Heart left ventricle (tissue), 16 donors: ENCODE results near the gene WWOX. TPM values are rescaled to one million over a fixed set of nuclear protein-coding genes. Genes with fewer than 3 reads are reported as not detected.
A peak's percentile ranks its signal among the peaks of the same experiment; 100 is the strongest.

Source experiments
- ATAC-seq, 4 donors: fragments of 200-7000 bp; cut with Tn5 transposase; one replicate each; pipeline ENCODE4 v1.9.1; 2020 to 2022; ENCODE audit warnings: moderate library complexity in 4 of 4, mild to moderate bottlenecking in 3 of 4, moderate number of reproducible peaks in 1 of 4
- DNase-seq, 5 donors: peaks; one replicate each; pipeline ENCODE4 v3.0.0-alpha.2; 2020
- H3K27ac ChIP-seq, 12 donors: fragments of 200-600 bp; sonication (generic) in 4 of 12; one replicate each; pipeline versions ENCODE4 v1.5.0 to v1.8.0; 2016 to 2022; ENCODE audit warnings: mild to moderate bottlenecking in 2 of 12
- H3K27me3 ChIP-seq, 9 donors: fragments of 200-600 bp; sonication (generic) in 2 of 9; one replicate each; pipeline versions ENCODE4 v1.5.1 to v1.8.0; 2016 to 2022; ENCODE audit warnings: mild to moderate bottlenecking in 3 of 9
- H3K36me3 ChIP-seq, 9 donors: fragments of 200-600 bp; sonication (generic) in 2 of 9; one replicate each; pipeline versions ENCODE4 v1.5.0 to v1.8.0; 2018 to 2022; ENCODE audit warnings: mild to moderate bottlenecking in 2 of 9
- H3K4me1 ChIP-seq, 12 donors: fragments of 200-600 bp; sonication (generic) in 4 of 12; one replicate each; pipeline versions ENCODE4 v1.5.0 to v1.8.0; 2016 to 2022; ENCODE audit warnings: mild to moderate bottlenecking in 3 of 12
- H3K4me3 ChIP-seq, 12 donors: fragments of 200-600 bp; sonication (generic) in 4 of 12; one replicate each; pipeline versions ENCODE4 v1.5.0 to v1.8.0; 2017 to 2022; ENCODE audit warnings: mild to moderate bottlenecking in 9 of 12, moderate library complexity in 4 of 12
- H3K9me3 ChIP-seq, 12 donors: fragments of 200-600 bp; sonication (generic) in 4 of 12; one replicate each; pipeline versions ENCODE4 v1.5.0 to v1.8.0; 2016 to 2022; ENCODE audit warnings: mild to moderate bottlenecking in 1 of 12
- CTCF ChIP-seq, 12 donors: fragments of 200-600 bp; sonication (generic) in 4 of 12; IDR thresholded peaks; one replicate each; pipeline versions ENCODE4 v1.5.0 to v1.8.0; 2018 to 2022; ENCODE audit warnings: antibody characterized with exemption in 12 of 12, mild to moderate bottlenecking in 5 of 12
- POLR2A ChIP-seq, 2 donors: fragments of 450-650 bp; IDR thresholded peaks; one replicate each; pipeline ENCODE4 v1.6.1; 2017; ENCODE audit warnings: antibody characterized with exemption in 2 of 2, mild to moderate bottlenecking in 2 of 2, moderate library complexity in 2 of 2
- WGBS, 4 donors: extraction: QIAGEN DNeasy Blood & Tissue Kit in 2 of 4; methylation state at CpG; one replicate each; pipeline versions ENCODE4 v1.1.5 to v1.1.7; 2013 to 2018; 5-methylcytosine and 5-hydroxymethylcytosine counted together
- intact Hi-C, 10 donors: fragments of 100-400 bp; cut with DNase I; formaldehyde crosslinking; loops; one replicate each; pipeline versions ENCODE4 v1.11.1 to v1.14.2; 2022
- polyA plus RNA-seq, 2 donors: library from polyadenylated mRNA; stranded (reverse); fragments of 200-250 nt; gene quantifications; one replicate each; pipeline ENCODE4 v1.2.3, GENCODE V29; 2013
- total RNA-seq, 9 donors: library from RNA; depleted of rRNA in 2 of 9; stranded (reverse); fragments of >200 nt in 2 of 9; fragmentation: NEBNext Ultra II Directional in 3 of 9; extraction: Animal tissue kit (Norgen Biotek cat#: 25700) in 3 of 9; gene quantifications; one replicate each; pipeline versions ENCODE4 v1.1.0 to v1.2.4, GENCODE V29; 2016 to 2023
- donor health status: ischemic (EF 13 %, LVEDD 7.1; RV severe dilation, severe dysfunction).
- donor health status: healthy with polysubstance abuse.
- donor health status: DM: no; HTN: yes; CAD: no.
- donor health status: DM: no; HTN: no; CAD: no.
- donor health status: ischemic (EF 25% LVEDD 6.9; RV normal size, moderate dysfunction).
- donor health status: ischemic (EF 25% LVEDD 5.7; RV mildly dilated, moderate dysfunction).
- donor health status: healthy.
- donor health status: DM: yes; HTN: yes; CAD: no.
- donor health status: ischemic (EF 35%, LVEDD 5.7; RV mildly dilated, moderate dysfunction).
- donor health status: nonischemic (EF 11% LVEDD 7.7; RV severe dilation, severe dysfunction).
- donor health status: DM: yes; HTN: yes; CAD: no.
- donor health status: PGD.
- donor health status: ischemic (EF 29% LVEDD 5.4; RV normal size, mild dysfunction).
- donor health status: nonischemic (EF 23%, LVEDD 6.1; RV moderate dilation, normal function).

Gene WWOX
- total and polyA plus RNA-seq, 11 donors = 4.3 to 18.3 (median 9.1) TPM

GRCh38 chr16:78805556-78805955 lies 706.1 kb downstream of the WWOX start:
- Histone ChIP-seq H3K36me3 (no peaks in the 10 kb centered on the region), H3K27ac (no peak overlapping the region), H3K27me3 (no peaks in the 10 kb centered on the region), H3K4me3 (no peak overlapping the region), H3K4me1 (no peaks in the 10 kb centered on the region), H3K9me3 (peaks cover 0 to 9% (median 0%) of the 10 kb centered on the region in 12 donors)
- intact Hi-C loops = no loop called here
- ATAC-seq (no peak), DNase-seq (no peak)
- no peak for TF ChIP-seq CTCF (IDR thresholded peaks at IDR 0.05)
- TF ChIP-seq POLR2A (IDR thresholded peaks at IDR 0.05) = no peak
- WGBS, 4 donors = 85 to 92% (median 89%) methylated on average over 5 of the region's 5 CpGs

- DNase-seq = no peak
- no peak overlapping the region for H3K4me3 ChIP-seq
- TF ChIP-seq CTCF (IDR thresholded peaks at IDR 0.05) = no peak
- no peak for TF ChIP-seq POLR2A (IDR thresholded peaks at IDR 0.05)
- no peaks in the 10 kb centered on the region for H3K36me3 ChIP-seq
- no peak overlapping the region for H3K27ac ChIP-seq
- WGBS, 4 donors = 84 to 94% (median 93%) methylated on average over 2 of the region's 2 CpGs
- H3K9me3 ChIP-seq = peaks cover 0 to 7% (median 0%) of the 10 kb centered on the region in 12 donors
- H3K4me1 ChIP-seq = peaks cover 0 to 13% (median 9%) of the 10 kb centered on the region in 12 donors
- intact Hi-C loops = no loop called here
- no peak for ATAC-seq
- H3K27me3 ChIP-seq = no peaks in the 10 kb centered on the region
Observed at GRCh38 chr16:78811247-78811646, 711.8 kb downstream of the WWOX start.

GRCh38 chr16:78812582-78812981 lies 713.1 kb downstream of the WWOX start:
- DNase-seq (no peak), ATAC-seq (no peak)
- no peaks in the 10 kb centered on the region for H3K36me3 ChIP-seq
- intact Hi-C loops = no loop called here
- no peaks in the 10 kb centered on the region for H3K27me3 ChIP-seq
- H3K9me3 ChIP-seq = no peaks in the 10 kb centered on the region
- whole genome bisulfite sequencing, 4 donors = 96 to 98% (median 97%) methylated on average over 6 of the region's 6 CpGs
- no peak for TF ChIP-seq CTCF (IDR thresholded peaks at IDR 0.05)
- no peak for TF ChIP-seq POLR2A (IDR thresholded peaks at IDR 0.05)
- H3K4me3 ChIP-seq = no peak overlapping the region
- H3K4me1 ChIP-seq = peaks cover 0 to 26% (median 21%) of the 10 kb centered on the region in 12 donors
- H3K27ac ChIP-seq = no peak overlapping the region

- no peak for TF ChIP-seq POLR2A (IDR thresholded peaks at IDR 0.05)
- ATAC-seq (no peak), DNase-seq (no peak)
- Histone ChIP-seq H3K27me3 (no peaks in the 10 kb centered on the region), H3K4me3 (no peak overlapping the region), H3K27ac (no peak overlapping the region), H3K36me3 (no peaks in the 10 kb centered on the region), H3K4me1 (peaks cover 0 to 35% (median 28%) of the 10 kb centered on the region in 12 donors), H3K9me3 (no peaks in the 10 kb centered on the region)
- intact Hi-C loops = no loop called here
- WGBS, 4 donors = 90 to 94% (median 92%) methylated on average over 10 of the region's 10 CpGs
Observed at GRCh38 chr16:78813661-78814311, 714.3 kb downstream of the WWOX start.

- DNase-seq (no peak), ATAC-seq (peak in 3 of 4 donors; percentile 50 to 58 (median 52))
- TF ChIP-seq CTCF (IDR thresholded peaks at IDR 0.05) = no peak
- TF ChIP-seq POLR2A (IDR thresholded peaks at IDR 0.05) = no peak
- H3K27me3 ChIP-seq = no peaks in the 10 kb centered on the region
- intact Hi-C loops = no loop called here
- H3K4me1 ChIP-seq = peaks cover 0 to 35% (median 28%) of the 10 kb centered on the region in 12 donors
- H3K36me3 ChIP-seq = no peaks in the 10 kb centered on the region
- H3K27ac ChIP-seq = peak overlapping the region in 11 of 12 donors; percentile 18 to 69 (median 50)
- no peak overlapping the region for H3K4me3 ChIP-seq
- 22 to 40% (median 23%) methylated on average over 2 of the region's 2 CpGs for WGBS, 4 donors
- no peaks in the 10 kb centered on the region for H3K9me3 ChIP-seq
Observed at GRCh38 chr16:78815713-78816112, 716.3 kb downstream of the WWOX start.
